ENCODE measurements around the gene NLRP6.
"Not testable (repeated sequence)": the region's sequence is repeated elsewhere in the genome, so short reads cannot be mapped to it uniquely, and the experiment has no call there.

NLRP6 gene

DNA sequence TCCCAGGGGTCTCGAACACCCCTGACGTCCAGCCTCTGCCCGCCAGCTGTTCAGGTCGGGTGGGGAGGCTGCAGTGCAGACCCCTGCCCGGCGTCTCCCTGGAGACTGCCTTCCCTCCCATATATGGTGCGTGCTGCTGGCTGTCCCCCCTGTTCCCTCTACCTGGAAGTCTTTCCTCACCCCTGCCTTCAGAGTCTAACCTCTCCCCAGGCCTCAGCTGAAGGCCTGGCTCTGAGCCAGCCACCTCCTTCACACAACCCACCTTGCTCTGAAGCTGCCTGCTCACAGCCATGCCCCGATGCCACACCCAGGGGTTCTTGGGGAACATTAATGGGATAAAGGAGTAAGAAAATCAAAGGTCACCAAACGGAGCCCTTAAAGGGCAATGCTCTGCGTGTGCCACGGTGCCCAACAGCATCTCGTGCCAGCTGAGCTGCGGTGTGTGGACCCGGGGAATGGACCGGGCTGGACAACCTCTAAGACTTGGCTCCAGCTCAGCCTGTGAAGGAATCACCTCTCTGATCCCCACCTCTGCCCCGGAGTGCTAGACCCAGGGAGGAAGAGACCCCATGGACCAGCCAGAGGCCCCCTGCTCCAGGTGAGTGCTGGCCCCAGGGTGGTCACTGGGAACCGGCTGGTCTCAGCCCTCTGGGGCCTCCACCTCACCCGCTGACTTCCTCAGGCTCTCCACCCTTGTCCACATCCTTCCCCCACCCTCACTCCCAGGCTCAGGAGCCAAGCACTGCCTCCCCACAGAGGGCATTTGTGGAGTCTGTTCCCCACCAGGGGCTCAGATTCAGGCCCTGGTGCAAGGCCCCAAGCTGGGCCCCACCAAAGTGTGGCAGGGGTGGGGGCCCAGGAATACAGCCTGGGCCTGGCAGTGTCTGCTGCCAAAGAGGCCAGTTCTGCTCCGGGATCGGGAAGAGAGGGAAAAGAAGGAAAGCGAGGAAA is at the start of gene NLRP6:
TSS of gene NLRP6 (plus strand) at position 407 of the 951 bp plus-strand sequence. CDS start at position 570, 163 bp downstream.
- DNase-seq (peak; percentile 12), ATAC-seq (no peak)
- Mint-ChIP-seq H3K27me3 (peaks cover 35% of the 10 kb centered on the region), H3K4me3 (peak within 1 kb of the TSS; percentile 64), H3K4me1 (peaks cover 41% of the 10 kb centered on the region), H3K9me3 (peaks cover 12% of the 10 kb centered on the region), H3K36me3 (ENCODE audit: low read depth) (peaks cover 5% of the 10 kb centered on the region), H3K27ac (peak within 1 kb of the TSS; percentile 64)

DNA sequence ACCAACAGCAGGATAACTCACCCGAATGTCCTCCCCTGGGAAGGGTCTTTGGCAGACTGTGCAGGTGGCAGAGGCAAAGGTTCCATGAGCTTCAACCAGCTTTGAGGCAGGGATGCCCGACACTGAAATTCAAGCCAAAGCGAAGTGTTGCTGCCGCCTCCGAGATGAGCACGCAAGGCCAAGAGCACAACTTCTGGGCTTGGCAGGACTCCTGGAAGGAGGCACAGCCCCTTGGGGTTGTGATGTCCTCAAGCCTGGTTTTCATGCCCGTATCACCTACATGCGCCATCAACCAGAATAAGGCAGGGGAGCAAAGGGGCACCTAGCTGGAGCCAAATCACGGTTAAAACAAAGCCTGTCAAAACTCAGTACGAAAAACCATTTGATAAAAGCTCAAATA is 47.8 kb upstream of the NLRP6 start:
- no peak for DNase-seq
- Mint-ChIP-seq H3K4me1 (peaks cover 30% of the 10 kb centered on the region), H3K4me3 (no peak overlapping the region), H3K27ac (no peak overlapping the region), H3K36me3 (ENCODE audit: low read depth) (peaks cover 4% of the 10 kb centered on the region), H3K27me3 (no peaks in the 10 kb centered on the region), H3K9me3 (no peaks in the 10 kb centered on the region)
- ATAC-seq, result no peak

DNA sequence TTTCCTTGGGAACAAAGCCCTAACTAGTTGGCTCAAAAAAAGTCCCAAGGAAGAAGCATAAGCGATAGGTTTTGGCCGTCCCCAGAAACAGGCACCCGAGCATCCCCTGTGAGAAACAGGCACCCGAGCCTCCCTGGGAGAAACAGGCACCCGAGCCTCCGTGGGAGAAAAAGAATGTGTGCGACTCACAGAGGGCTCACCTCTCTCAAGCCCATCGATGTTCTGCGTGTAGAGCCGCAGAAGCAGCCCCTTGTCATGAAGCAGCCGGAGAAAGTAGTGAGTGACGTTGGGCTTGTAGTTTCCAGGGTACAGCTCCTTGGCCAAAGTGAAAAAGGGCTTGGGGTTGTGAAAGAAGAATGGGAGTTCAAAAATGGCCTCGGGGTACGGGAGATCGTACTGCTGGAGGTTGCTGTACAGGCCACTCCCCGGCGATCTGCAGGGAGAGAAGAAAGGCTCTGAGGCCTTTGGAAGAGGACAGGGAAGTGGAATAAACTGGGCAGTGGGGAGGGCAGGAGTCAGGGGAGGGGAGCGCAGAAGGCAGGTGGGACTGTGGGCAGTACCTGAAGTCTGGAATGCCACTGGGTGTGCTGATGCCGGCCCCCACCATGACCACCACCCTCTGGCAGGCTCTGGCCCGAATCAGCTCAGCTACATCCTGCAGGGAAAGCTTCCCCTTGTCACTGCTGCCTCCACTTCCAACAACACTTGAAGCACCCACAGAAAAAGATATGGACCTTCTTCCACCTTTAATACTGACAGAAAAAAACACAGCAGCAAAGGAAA is 45.2 kb upstream of the NLRP6 start:
- Mint-ChIP-seq H3K27me3 (no peaks in the 10 kb centered on the region), H3K4me1 (peaks cover 28% of the 10 kb centered on the region), H3K36me3 (ENCODE audit: low read depth) (peaks cover 5% of the 10 kb centered on the region), H3K27ac (peak overlapping the region; percentile 11), H3K9me3 (no peaks in the 10 kb centered on the region), H3K4me3 (no peak overlapping the region)
- ATAC-seq (no peak), DNase-seq (no peak)

DNA sequence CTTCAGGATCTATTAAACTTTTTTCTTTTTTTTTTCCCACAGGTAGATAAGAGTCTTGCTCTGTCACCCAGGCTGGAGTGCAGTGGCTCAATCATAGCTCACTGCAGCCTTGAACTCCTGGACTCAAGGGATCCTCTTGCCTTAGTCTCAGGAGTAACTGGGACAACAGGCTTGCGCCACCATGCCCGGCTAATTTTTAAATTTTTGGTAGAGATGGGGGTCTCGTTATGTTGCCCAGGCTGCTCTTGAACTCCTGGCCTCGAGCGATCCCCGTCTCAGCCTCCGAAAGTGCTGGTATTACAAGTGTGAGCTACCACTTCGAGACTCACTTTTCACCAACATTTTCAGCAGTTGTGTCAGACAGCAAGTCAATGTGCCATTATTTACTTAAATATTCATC is 43.0 kb upstream of the NLRP6 start:
- H3K4me1 Mint-ChIP-seq, result peaks cover 39% of the 10 kb centered on the region
- ATAC-seq (no peak), DNase-seq (no peak)
- peak overlapping the region; percentile 93 for H3K4me3 Mint-ChIP-seq
- H3K9me3 Mint-ChIP-seq, result no peaks in the 10 kb centered on the region
- peaks cover 23% of the 10 kb centered on the region for H3K36me3 Mint-ChIP-seq (ENCODE audit: low read depth)
- no peaks in the 10 kb centered on the region for H3K27me3 Mint-ChIP-seq
- peak overlapping the region; percentile 97 for H3K27ac Mint-ChIP-seq

DNA sequence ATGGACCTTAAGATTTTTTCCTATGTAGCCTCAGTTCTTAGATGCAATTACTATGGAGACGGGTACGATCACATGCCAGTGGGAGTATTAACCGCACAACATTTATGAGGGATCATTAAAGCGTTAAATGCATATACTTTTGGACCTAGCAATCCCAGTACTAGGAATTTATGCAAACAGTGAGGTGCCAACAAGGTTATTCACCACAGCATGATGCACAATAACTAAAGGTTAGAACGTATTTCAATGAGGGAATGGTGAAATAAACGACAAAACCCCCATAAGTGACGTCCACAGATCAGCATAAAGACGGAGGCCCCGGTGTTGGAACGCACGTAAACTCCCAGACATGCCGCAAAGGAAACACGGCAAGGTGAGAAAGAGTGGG is 42.6 kb upstream of the NLRP6 start:
- no peaks in the 10 kb centered on the region for H3K27me3 Mint-ChIP-seq
- no peak for DNase-seq
- H3K4me3 Mint-ChIP-seq, result peak overlapping the region; percentile 93
- H3K27ac Mint-ChIP-seq, result peak overlapping the region; percentile 97
- no peaks in the 10 kb centered on the region for H3K9me3 Mint-ChIP-seq
- ATAC-seq, result peak; percentile 37
- peaks cover 43% of the 10 kb centered on the region for H3K4me1 Mint-ChIP-seq
- peaks cover 26% of the 10 kb centered on the region for H3K36me3 Mint-ChIP-seq (ENCODE audit: low read depth)

DNA sequence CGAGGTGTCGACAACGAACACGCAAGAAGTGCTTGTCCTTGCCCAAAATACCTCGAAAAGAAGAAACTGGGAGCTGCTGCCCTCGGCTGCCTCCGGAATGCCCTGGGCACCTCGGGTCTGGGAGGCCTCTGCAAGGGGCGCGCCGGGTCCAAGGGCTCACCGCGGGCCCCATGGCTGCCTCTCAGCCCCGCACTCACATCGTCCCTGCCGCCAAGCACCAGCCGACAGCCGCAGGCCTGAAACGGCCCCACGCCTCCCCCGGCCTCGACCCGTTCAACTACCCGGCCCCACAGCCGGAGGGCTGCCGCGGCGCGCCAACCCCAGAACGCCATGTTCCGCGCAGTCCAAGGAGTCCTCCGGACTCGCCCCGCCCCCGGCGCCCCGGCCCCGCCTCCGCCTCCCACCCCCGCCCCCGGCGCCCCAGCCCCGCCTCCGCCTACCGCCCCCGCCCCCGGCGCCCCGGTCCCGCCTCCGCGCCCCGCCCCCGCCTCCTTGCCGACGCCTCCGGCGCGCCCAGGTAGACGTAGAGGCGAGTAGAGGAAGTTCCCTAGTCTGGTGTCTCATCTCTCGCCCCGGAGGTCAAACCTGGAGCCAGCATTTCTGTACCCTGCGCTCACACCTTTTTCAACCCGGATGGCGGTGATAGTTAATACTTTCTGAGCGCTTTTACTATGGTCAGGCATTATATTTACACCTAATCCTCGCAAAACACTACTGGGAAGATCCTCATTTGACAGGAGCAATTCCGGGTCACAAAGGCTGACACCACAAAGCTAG is 42.0 kb upstream of the NLRP6 start, which contains the start of gene SIRT3:
TSS of gene SIRT3 (minus strand) at position 346 of the 777 bp plus-strand sequence. CDS start at position 332, 14 bp downstream.
- DNase-seq (peak; percentile 77), ATAC-seq (peak; percentile 79)
- H3K27me3 Mint-ChIP-seq, result no peaks in the 10 kb centered on the region
- peaks cover 28% of the 10 kb centered on the region for H3K36me3 Mint-ChIP-seq (ENCODE audit: low read depth)
- H3K9me3 Mint-ChIP-seq, result no peaks in the 10 kb centered on the region
- H3K4me3 Mint-ChIP-seq, result peak within 1 kb of the TSS; percentile 93
- peaks cover 45% of the 10 kb centered on the region for H3K4me1 Mint-ChIP-seq
- peak within 1 kb of the TSS; percentile 97 for H3K27ac Mint-ChIP-seq

DNA sequence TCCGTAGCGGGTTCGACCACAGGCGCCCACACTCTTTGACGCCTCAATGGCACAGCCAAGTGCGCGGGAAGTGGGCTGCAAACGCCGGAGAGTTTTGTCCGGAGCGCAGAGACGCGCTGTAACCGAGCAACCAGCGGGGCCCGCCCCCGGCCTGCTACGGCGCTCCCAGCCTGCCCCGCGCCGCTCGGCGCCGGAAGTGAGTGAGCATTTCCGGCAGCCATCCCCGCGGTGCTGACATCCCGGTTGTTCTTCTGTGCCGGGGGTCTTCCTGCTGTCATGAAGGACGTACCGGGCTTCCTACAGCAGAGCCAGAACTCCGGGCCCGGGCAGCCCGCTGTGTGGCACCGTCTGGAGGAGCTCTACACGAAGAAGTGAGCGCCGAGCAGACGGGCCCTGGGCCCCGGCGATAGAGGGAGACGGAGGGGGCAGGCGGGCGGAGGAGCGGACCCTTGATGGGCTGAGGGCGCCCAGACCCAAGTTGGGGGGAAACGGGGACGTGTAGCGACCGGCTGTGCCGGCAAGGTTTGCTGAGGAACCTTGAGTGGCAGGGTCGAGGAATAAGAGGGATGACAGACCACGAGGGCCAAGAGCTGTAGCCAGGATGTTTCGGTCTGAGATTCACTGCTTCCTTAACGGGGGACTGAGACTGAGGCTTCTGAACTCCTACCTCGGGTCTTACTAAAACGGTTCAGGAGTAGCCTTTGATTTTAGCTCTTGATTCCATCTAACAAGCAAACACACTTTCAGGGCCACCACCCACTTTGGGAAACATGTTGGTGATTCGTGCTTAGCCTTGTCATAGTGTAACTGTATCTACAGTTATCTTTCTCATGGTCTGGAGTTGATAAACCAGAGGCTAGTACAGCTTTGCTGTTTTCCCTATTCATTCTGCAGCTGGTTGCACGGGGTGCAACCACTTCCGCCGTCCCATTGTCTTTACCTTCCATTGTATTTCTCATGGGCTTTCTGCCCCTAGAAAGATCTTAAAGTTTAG is 41.1 kb upstream of the NLRP6 start, which contains the start of gene PSMD13:
TSS of gene PSMD13 (plus strand) at position 203 of the 994 bp plus-strand sequence. CDS start at position 277, 74 bp downstream.
- Mint-ChIP-seq H3K27ac (peak within 1 kb of the TSS; percentile 97), H3K27me3 (no peaks in the 10 kb centered on the region), H3K4me3 (peak within 1 kb of the TSS; percentile 93), H3K9me3 (no peaks in the 10 kb centered on the region), H3K4me1 (peaks cover 54% of the 10 kb centered on the region), H3K36me3 (ENCODE audit: low read depth) (peaks cover 37% of the 10 kb centered on the region)
- DNase-seq, result peak; percentile 94
- peak; percentile 88 for ATAC-seq

DNA sequence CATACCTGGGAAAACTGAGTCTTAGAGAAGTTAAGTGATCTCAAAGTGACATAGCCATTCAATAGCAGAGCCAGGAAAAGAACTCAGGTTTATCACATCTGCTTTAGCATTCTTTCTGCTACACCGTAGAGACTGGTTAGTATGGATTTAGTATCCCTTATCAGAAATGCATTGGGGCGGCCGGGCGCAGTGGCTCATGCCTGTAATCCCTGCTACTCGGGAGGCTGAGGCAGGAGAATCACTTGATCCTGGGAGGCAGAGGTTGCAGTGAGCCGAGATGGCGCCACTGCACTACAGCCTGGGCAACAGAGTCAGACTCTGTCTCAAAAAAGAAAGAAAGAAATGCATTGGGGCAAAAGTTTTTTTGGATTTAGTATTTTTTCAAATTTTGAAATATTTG is 39.9 kb upstream of the NLRP6 start:
- peaks cover 61% of the 10 kb centered on the region for H3K4me1 Mint-ChIP-seq
- peak overlapping the region; percentile 93 for H3K4me3 Mint-ChIP-seq
- H3K27me3 Mint-ChIP-seq, ATAC-seq, DNase-seq, H3K9me3 Mint-ChIP-seq: not testable (repeated sequence)
- H3K36me3 Mint-ChIP-seq (ENCODE audit: low read depth), result peaks cover 49% of the 10 kb centered on the region
- peak overlapping the region; percentile 97 for H3K27ac Mint-ChIP-seq

DNA sequence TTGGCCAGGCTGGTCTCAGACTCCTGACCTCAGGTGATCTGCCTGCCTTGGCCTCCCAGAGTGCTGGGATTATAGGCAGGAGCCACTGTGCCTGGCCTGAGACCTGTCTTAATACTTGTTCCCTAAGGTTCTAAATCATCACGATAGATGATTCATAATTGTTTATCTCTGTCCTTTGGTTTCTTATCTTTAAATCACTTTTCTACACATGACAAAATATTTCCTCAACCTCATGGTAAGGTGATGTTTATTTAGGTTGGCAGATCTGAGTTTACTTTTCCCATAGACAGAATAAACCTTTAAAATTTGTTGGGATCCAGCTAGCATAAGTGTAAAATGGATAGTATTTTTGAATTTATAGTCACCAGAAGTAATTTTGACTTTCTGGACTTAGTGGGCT is 37.9 kb upstream of the NLRP6 start:
- Mint-ChIP-seq H3K9me3 (no peaks in the 10 kb centered on the region), H3K4me1 (peaks cover 61% of the 10 kb centered on the region), H3K27me3 (no peaks in the 10 kb centered on the region), H3K36me3 (ENCODE audit: low read depth) (peaks cover 66% of the 10 kb centered on the region), H3K27ac (peak overlapping the region; percentile 20), H3K4me3 (peak overlapping the region; percentile 93)
- ATAC-seq (no peak), DNase-seq (no peak)

DNA sequence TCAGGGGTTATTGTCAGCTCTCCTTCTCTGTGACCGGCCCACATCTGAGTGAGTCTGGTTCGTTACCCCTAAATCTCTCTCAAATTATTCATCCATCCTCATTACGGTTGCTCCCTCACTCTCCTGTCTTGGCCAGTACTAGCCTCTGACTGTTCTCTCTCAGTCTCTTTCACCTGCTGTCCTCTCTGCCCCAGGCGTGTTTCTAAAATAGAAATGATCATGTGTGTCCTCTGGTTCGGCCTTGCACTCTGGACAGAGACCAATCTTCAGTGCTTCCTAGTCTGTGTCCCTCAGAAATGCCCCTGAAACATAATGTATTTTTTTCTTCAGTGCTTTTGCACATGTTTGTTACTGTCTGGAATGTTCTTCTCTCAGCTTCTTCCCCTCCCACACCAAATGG is 36.6 kb upstream of the NLRP6 start:
- ATAC-seq, result no peak
- H3K27ac Mint-ChIP-seq, result peak overlapping the region; percentile 60
- H3K4me1 Mint-ChIP-seq, result peaks cover 54% of the 10 kb centered on the region
- no peaks in the 10 kb centered on the region for H3K27me3 Mint-ChIP-seq
- H3K4me3 Mint-ChIP-seq, result peak overlapping the region; percentile 5
- no peak for DNase-seq
- H3K36me3 Mint-ChIP-seq (ENCODE audit: low read depth), result peaks cover 73% of the 10 kb centered on the region
- H3K9me3 Mint-ChIP-seq, result no peaks in the 10 kb centered on the region

DNA sequence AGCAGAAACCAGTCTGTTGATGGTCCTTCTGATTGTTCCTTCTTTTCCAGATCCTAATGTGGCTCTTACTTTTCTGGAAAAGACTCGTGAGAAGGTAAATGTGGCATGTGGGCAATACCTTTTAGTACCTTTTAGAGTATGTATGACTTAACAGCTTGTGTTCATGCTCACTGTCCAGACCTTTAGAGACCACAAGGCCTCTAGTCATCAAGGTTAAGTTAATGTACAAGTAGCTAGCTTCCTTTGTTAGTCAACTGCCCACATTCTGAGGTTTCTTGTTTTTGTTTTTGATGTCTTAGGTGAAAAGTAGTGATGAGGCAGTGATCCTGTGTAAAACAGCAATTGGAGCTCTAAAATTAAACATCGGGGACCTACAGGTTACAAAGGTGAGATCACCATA is 33.8 kb upstream of the NLRP6 start:
- ATAC-seq (no peak), DNase-seq (no peak)
- Mint-ChIP-seq H3K4me3 (no peak overlapping the region), H3K27me3 (no peaks in the 10 kb centered on the region), H3K9me3 (no peaks in the 10 kb centered on the region), H3K27ac (peak overlapping the region; percentile 44), H3K4me1 (peaks cover 53% of the 10 kb centered on the region), H3K36me3 (ENCODE audit: low read depth) (peaks cover 85% of the 10 kb centered on the region)

DNA sequence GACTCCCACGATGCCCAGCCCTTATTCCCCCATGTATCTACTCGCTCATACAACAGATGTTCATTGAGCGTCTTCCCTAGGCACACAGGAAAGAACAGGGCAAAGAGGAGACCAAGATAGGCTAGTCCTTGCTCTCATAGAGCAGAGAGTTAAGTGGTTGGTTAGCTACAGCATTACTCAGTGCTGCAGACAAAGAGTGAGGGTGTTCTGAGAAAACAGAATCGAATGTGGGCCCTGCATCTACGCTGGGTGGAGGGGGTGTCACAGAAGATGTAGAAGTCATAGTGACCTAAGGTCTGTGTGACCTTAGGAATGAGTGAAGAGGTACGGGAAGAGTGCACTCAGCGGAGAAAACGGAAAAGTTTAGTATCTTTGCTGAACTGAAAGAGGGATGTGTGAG is 29.1 kb upstream of the NLRP6 start:
- no peak overlapping the region for H3K4me3 Mint-ChIP-seq
- peak overlapping the region; percentile 29 for H3K27ac Mint-ChIP-seq
- H3K4me1 Mint-ChIP-seq, result peaks cover 30% of the 10 kb centered on the region
- no peaks in the 10 kb centered on the region for H3K27me3 Mint-ChIP-seq
- DNase-seq, result no peak
- H3K36me3 Mint-ChIP-seq (ENCODE audit: low read depth), result peaks cover 75% of the 10 kb centered on the region
- H3K9me3 Mint-ChIP-seq, result no peaks in the 10 kb centered on the region
- peak; percentile 62 for ATAC-seq

DNA sequence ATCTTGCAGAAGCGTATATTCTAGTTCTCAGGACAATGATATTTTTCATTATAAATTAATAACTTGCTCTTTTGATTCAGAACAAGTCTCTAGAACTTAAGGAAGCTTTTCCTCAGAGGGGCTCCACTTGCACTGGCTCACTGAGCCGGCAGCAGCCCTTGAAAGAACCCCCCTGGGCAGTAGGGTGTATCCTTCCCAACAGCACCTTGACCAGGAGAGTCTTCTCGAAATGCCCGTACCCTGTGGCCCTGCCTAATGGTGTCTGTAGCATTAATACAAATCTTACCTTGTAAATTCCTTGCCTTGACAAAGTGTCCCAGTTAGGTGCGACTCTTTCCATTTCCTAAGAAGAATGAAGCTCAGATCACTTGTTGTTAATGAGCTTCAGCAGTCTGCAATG is 27.9 kb upstream of the NLRP6 start:
- peaks cover 25% of the 10 kb centered on the region for H3K4me1 Mint-ChIP-seq
- no peak for ATAC-seq
- H3K27ac Mint-ChIP-seq, result peak overlapping the region; percentile 33
- no peaks in the 10 kb centered on the region for H3K9me3 Mint-ChIP-seq
- H3K4me3 Mint-ChIP-seq, result no peak overlapping the region
- no peaks in the 10 kb centered on the region for H3K27me3 Mint-ChIP-seq
- H3K36me3 Mint-ChIP-seq (ENCODE audit: low read depth), result peaks cover 65% of the 10 kb centered on the region
- DNase-seq, result no peak

All from activated naive CD8-positive, alpha-beta T cell treated with anti-CD3 and anti-CD28 coated beads, Interleukin-2, amount 50 U/mL, for 24 hours (primary cell).